CD4-positive, alpha-beta T cell treated with Interleukin-1 beta for 1 hour (primary cell): ENCODE data around the gene PDLIM1.
"Not testable (repeated sequence)": the region's sequence is repeated elsewhere in the genome, so short reads cannot be mapped to it uniquely, and the experiment has no call there.

Experiments
- DNase-seq, 2 donors: peaks; one replicate each; pipeline ENCODE4 v3.0.0-alpha.2; 2020 to 2022

PDLIM1 gene

DNA sequence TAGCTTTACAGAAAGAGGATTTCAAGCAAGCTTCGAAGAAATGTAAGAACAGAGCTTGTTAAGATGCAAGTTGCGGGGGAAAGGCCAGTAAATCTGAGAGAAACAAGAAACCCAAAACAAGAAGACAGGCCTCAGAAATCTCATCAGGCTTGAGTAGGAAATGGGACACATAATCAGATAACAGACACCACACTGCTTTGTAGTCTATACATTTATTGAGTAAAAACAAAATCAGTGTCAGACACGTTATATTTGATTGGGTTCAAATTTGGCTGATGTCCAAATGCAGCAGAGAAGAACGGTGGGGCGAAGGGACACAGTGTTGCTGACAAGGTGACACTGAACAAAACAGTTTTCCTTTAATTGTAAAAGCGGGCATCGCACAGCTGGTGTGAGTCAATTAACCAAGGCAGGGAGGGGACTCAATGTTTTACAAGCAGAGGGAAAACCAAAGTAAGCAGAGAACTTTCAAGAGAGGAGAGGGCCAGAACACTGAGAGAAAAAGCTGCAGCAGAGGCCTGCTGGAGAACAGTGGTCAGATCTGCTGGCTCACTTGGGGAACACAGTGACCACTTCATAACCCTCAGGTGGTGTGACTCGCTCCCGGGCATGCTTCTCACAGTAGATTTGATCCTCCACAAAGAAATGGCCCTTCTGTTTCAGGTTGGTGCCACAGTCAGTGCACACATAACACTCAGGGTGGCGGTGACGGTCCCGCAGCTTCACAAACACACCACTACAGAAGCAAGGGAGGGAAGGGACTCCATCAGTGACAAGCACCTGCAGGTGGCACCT, 53.2 kb downstream of the PDLIM1 start:
- DNase-seq: no peak

DNA sequence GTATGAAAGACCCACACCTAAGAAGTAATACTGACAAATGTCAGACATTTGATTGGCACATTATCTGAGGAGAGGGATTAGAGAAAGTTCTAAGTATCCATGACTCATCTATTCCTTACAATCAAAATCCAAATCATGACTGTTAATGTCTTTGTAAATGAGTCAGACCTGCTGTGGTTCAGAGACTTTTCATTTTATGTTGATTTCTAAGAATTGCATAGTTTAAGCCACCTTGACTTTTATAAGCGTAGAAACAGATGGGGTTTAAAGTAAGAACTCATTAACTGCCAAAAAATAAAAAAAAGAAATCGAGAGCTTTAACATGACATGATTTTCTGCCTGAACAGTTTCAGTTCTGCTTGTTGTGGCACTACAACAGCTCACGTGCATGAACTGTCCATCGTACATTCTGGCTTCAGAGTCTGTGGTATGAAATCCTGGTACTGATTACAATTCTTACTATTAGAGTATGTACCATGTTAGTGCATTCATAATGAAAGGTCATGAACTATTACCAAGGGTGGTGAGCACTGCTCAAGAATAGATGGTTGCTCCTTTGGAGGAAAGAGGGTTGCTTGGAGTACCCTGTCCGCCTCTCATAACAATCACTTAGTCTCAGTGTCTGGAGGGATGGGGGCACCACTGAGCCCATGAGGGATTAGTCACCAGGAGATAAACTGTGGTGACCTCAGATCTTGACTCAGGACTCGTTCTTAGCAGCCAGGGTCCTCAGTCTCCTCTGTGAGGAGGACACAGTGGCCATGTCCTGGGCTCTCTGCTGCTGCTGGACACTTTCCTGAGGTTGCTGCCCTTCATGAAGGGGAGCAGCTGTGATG, 54.5 kb downstream of the PDLIM1 start:
- DNase-seq: no peak

DNA sequence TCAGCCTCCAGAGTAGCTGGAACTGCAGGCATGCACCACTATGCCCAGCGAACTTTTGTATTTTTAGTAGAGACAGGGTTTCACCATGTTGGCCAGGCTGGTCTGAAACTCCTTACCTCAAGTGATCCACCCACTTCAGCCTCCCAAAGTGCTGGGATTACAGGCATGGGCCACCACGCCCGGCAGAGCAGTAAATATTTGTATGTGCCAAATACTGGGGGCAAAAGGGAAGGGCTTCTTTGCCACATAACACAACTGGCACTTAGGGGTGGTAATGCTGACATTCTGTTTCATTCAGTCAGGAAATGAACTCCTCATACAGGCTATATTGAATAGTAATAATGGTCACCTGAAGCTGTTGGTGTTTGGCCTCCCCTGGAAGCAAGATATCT, 55.1 kb downstream of the PDLIM1 start:
- no peak for DNase-seq

DNA sequence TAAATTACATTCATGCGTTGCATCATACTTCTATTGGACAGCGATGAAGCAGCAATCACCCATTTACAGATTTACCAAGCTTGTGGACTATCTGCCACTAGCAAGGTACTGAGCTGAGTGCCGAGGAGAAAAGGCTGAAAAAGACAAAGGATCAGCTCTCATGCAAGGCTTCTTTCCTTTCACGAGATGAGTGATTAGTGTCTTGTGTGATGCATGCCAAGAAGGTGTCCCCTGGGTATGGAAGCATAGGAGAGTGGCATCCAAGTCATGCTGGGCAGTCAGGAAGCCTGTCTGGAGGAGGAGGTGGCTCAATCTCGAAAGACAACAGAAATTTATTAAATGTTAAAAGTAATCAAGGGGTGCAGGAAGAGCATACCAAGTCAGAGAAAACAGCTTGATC, 55.9 kb downstream of the PDLIM1 start:
- no peak for DNase-seq

DNA sequence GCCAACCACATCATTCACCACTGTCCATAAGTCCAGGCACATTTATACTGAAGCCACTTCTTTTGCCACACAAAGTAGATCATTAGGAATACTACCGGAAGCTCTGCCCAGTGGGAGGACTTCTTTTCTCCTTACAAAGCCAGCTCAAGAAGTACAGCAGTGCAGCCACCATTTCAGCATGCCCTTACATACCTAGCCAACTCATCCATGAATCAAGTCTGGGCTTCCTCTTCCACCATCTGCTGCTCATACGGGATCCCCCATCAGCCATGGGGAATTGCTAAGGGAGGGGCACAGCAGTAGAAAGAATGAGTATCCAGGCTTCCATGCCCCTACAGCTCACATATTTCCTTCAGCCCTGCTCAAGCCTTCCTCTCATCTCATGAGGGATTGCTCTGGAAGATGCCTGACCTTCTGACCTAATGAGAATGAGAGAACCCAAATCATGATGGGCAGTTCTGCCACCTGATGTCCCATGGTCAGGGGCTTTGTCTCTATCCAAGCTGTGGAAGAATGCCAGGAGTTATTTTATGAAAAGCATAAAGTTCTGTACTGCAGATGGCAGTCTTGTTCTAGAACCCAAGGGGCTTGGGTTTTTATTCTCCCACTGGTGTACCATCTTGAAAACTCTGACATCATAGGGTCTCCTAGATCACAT, 57.3 kb downstream of the PDLIM1 start:
- no peak for DNase-seq

DNA sequence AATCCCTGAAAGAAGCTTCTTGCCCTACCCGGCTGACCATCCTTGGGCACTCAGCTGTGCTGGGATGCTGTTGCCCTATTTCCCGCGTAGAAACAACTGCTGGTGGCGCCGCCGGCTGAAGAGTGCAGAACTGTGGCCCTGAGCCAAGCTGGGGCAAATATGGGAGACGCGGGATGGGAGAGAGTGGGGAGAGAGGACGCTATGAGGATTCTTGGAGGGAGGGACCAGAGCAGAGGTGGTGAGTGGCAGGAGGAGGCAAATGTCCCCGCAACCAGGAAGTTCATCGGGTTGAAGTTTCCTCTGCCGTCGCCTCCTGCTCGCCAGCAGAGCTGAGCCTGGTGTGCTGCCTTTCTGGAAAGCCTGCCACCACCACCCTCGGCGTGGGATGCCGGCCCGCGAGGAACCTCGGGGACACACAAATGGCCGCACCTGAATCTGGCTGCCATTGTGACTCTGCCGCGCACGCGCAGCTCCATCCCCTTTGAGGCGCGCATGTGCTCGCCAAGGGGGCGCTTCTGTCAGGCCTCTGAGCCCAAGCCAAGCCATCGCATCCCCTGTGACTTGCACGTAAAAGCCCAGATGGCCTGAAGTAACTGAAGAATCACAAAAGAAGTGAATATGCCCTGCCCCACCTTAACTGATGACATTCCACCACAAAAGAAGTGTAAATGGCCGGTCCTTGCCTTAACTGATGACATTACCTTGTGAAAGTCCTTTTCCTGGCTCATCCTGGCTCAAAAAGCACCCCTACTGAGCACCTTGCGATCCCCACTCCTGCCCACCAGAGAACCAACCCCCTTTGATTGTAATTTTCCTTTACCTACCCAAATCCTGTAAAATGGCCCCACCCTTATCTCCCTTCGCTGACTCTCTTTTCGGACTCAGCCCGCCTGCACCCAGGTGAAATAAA, 59.9 kb downstream of the PDLIM1 start:
- DNase-seq: peak; percentile 30 to 72

DNA sequence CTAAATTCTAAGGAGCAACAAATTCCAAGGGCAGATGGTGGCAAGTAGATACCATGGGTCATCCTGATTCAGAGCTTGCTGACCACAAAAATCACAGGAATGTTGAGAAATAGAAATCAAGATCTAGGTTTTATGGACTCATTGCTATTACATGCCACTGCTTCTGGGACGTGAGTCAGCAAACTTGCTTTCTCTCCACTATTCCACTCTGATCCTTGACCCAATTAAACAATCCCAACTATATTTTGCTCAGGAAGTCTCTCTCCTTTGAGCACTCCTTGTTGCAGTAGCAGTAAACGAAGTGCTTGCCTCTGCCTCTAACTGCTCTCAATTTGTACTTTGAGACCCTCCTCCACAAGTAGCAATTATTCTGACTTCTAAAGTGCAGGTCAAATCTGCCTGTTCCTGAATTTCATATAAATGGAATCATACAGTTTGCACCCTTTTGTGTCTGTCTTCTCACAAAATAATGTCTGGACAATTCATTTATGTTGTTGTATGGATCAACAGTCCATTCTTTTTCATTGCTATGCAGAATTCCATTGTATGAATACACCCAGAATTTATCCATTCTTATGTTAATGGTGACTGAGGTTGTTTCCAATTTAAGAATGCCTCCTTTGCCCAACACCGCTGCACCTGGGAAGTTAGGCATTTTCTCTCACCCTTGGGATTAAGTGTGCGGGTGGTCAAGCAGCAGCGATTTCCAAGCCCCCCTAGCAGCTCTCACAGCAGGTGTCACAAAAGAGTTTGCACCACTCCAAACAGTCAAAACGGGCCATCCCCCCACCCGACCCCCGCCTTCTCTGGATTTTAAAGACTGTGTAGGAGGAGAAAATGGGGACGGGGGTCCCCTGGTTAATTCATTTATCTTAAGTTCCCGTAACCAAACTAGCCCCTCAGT, 60.8 kb downstream of the PDLIM1 start:
- DNase-seq: no peak

DNA sequence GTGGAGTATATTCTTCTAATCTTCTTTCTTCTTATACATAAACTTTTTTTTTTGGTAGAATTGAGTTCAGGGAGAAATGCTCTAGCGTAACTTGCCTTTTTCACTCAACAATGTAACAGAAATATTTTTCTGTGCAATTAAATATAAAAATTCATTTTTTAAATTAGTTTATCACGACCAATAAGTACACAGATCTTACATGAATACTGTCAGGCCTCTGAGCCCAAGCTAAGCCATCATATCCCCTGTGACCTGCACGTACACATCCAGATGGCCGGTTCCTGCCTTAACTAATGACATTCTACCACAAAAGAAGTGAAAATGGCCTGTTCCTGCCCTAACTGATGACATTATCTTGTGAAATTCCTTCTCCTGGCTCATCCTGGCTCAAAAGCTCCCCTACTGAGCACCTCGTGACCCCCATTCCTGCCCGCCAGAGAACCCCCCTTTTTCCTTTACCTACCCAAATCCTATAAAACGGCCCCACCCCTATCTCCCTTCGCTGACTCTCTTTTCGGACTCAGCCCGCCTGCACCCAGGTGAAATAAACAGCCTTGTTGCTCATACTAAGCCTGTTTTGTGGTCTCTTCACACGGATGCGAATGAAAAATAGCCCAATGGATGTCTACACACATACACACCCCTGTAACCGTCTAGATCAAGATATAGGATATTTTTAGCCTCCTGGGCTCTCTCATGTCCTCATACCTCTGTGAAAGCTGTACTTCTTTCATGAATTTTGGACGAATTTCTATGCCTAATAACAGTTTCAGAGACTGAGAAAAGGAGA, 61.7 kb downstream of the PDLIM1 start:
- DNase-seq: not testable (repeated sequence)

DNA sequence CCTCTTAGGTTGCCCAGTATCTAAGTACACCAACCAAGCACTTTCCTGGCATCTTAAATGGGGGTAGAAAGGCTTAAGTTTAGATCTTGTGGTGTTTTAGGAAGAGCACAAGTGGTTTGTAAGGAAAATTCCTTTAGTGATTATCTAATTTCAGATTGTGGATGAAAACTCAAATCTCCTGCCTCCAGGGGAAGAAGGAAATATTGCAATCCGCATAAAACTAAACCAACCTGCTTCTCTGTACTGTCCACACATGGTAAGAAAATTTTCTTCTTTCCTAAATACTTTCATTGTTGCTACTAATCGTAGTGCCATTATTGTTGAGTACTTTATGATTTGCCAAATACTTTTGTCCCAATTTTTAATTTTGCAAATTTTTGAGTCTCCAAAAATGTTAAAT, 65.7 kb downstream of the PDLIM1 start:
- DNase-seq: no peak

DNA sequence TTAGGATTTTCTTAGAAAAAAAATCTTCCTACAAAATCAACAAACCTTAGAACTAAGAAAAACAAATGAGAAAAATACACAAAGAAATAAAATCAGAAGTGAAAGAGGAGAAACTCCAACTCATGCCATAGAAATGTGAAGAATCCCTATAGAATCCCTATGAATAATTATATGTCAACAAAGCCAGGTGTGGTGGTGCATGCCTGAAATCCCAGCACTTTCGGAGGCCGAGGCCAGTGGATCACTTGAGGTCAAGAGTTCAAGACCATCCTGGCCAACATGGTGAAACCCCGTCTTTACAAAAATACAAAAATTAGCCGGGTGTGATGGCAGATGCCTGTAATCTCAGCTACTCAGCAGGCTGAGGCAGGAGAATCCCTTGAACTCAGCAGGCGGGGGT, 69.7 kb downstream of the PDLIM1 start:
- no peak for DNase-seq

DNA sequence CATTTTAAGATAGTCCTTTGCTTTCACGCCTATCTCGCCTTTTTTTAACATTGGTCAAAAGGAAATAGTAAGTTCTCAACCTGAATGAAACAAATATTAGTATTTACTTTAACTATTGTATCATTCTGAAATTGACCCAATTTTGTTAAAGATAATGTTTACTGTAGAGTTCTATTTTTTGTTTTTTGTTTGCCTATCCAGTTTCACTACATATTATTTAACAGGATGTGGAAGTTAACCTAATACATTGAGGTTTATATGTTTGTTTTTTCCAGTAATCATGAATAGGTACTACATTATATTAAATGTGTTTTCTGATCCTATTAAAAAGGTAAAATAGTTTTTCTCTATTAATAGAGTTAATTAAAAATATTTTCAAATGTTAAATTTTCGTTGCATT, 70.3 kb downstream of the PDLIM1 start:
- no peak for DNase-seq

DNA sequence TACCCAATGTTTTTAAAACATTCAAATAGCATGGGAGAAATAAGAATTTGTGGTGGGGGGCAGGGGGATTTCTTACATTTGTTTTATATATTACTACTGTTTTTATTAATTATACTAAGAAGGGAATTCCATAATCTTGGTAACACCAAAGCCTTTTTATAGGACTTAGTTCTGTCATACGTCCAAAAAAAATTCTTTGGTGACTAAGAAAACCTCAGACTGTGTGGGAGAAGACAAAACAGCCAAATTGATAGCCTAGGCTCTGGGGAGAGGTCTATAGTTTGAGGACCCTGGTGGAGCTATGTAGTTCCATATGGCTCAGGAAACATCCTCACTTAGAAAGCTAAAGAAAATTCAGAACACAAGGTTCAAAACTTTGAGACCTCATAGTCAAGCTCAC, 73.3 kb downstream of the PDLIM1 start:
- no peak for DNase-seq

DNA sequence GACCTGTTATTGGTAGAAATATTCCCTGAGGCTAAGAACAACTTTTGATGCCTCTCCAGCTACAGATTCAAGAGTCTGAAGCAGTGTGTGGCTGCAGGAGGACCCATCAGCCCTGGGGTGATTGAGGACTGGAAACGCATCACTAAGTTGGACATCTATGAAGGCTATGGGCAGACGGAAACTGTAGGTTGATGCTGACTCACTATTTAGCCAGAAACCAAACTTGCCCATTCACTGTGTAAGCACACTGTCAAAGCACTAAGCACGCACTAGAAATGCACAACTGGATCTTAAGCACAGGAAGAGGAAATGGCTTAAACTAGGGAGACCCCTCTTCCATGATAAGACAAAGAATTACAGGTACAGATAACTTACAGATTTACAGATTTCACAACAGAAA, 76.0 kb downstream of the PDLIM1 start:
- no peak for DNase-seq

DNA sequence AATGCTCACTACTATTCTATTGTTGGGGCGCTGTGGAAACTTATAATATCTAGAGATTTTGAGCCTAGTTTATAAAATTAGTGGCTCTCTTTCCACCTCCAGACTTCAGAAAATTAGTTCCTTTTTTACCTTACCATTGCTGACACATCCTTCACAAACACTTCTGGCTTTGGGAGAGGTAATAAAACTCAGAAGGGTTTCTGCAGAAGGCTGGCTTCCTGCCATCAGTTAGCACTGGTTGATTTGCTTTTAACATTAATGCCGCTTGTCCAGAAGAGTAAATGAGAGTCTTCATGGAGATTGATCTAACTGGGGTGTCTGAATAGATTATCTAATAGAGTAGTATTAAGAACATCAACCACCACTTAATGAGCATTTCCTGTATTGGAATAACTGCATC, 76.4 kb downstream of the PDLIM1 start:
- no peak for DNase-seq

DNA sequence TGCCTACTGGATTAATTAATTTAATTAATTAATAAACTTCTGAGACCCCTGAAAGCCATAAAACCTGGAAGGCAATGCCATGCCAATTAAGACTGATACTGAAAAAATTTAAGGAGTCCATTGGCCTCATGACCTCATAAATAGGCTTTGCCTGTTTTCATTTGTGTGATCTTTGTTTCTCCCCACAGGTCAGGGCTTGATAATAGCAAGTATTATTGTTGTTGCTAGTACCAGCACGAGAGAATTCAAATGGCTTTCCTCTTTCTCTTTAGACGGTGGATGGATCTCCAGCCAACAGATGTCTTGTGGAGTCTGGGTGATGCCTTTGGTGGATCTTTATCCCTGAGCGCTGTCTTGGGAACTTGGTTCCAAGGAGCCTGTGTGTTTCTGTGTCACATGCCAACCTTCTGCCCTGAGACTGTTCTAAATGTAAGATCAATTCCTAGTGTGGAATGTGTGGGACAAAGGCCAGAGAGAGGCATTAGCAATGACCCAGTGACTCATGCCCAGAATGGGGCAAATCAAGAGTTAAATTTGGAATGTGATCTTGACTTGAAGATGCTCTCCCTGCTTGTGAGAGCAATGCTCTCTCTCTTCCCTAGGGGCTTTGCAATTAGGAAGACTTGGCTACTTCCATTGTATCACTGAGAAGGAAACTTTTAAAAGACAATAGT, 79.1 kb downstream of the PDLIM1 start:
- DNase-seq: no peak

DNA sequence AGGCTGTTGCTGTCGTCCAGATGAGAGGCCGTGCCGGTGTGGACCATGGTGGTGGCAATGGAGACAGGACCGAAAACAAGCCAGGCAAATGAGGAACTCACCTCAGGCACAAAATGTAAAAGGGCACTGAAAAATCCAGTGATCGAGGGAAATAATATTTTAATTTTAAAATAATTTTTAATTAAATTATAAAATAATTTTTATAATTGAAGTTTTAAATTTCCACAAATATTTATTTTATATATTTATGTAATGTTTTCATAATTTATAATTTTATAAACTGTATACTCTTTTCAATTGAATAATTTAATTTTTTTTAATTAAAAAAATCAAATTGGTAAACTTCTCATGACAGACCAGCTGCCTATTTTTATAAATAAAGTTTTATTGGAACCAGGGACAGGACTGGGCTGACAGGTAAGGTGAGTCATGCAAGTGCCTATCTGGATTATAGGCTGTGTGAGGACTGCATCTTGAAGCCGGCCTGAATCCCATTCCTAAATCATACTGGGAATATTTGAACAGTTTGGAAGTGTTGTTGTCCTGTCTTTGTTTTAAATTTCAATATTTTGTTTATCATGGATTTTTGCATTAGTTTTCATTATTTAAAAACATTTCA, 81.2 kb downstream of the PDLIM1 start:
- no peak for DNase-seq

DNA sequence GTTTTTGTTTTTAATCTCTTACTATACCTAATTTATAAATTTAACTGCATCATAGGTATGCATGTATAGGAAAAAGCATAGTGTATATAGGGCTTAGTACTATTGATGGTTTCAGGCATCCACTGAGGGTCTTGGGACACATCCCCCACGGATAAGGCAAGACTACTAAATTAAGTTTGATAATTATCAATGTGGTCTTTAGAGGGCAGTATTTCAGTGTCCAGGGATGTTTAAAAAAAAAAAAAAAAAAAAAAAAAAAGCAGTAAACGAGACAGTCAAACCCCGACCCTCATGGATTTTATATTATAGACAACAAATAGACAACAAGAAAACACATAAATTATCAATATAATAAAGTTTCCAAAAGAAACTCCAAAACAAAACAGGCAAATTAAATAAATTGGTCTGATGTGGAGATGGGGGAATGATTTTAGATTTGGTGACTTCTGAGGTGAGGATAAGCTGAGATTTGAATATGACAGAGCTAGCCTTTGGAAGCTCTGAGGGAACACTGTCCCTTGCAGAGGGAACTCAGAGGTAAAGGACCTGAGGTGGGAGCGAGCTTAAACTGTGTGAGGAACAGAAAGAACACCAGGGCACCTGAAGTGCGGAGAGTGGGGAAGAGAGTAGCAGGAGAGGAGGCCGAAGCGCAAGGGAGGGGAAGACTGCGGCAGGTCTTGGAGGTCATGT, 82.0 kb downstream of the PDLIM1 start:
- no peak for DNase-seq

DNA sequence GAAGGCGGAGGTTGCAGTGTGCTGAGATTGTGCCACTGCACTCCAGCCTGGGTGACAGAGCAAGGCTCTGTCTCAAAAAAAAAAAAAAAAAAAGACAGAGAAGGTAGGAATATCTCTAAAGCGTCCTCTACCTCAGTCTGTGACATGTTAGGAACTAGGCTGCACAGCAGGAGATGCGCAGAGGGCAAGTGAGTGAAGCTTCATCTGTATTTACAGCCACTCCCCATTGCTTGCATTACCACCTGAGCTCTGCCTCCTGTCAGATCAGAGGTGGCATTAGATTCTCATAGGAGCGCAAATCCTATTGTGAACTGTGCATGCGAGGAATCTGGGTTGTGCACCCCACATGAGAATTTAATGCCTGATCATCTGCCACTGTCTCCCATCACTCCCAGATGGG, 87.9 kb downstream of the PDLIM1 start:
- not testable (repeated sequence) for DNase-seq

DNA sequence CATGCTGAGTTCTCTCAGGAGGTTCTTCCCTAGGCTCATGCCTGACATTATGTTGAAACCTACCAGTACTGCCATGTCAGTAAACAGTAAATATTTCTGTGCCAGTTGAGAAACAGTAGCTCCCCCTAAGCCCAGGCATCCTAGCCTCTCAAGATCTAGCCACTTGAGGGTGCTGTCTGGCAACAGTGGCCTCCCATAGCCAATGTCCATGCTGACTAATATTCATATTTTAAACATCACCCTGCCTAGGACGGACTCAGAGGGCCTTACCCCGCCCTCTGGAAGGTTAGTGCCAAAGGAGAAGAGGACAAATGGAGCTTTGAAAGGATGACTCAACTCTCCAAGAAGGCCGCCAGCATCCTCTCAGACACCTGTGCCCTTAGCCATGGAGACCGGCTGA, 89.1 kb downstream of the PDLIM1 start:
- DNase-seq: no peak
